Mesendoderm (in vitro differentiated cells): ENCODE data around the gene PAQR3. TPM values are rescaled to one million over a fixed set of nuclear protein-coding genes. Genes with fewer than 3 reads are reported as not detected.

Experiments
- DNase-seq: peaks from one replicate; pipeline ENCODE4 v3.0.0; 2013
- H2AK5ac ChIP-seq: 2 replicates; pipeline ENCODE4 v1.6.1; 2013; ENCODE audit warnings: low read length, inconsistent platforms
- H2BK120ac ChIP-seq: 2 replicates; pipeline ENCODE4 v1.6.1; 2013; ENCODE audit warnings: low read depth, mild to moderate bottlenecking, low read length, moderate library complexity, mixed read lengths
- H2BK15ac ChIP-seq: replicated peaks from 2 replicates; pipeline ENCODE4 v1.6.1; 2013; ENCODE audit warnings: low read depth, mild to moderate bottlenecking, moderate library complexity
- H2BK5ac ChIP-seq: 2 replicates; pipeline ENCODE4 v1.6.1; 2013; ENCODE audit warnings: low read length, inconsistent platforms
- H3K18ac ChIP-seq: 2 replicates; pipeline ENCODE4 v1.6.1; 2013; ENCODE audit warnings: mild to moderate bottlenecking, low read length, mixed read lengths
- H3K23ac ChIP-seq: one replicate; pipeline ENCODE4 v1.6.1; 2013; ENCODE audit warnings: low read length
- H3K27ac ChIP-seq: 2 replicates; pipeline ENCODE4 v1.5.1; 2013; ENCODE audit warnings: low read depth, mild to moderate bottlenecking, inconsistent platforms, low read length, moderate library complexity
- H3K27me3 ChIP-seq: 2 replicates; pipeline ENCODE4 v1.6.1; 2013; ENCODE audit warnings: low read length, control low read depth, mild to moderate bottlenecking, inconsistent platforms; ENCODE audit not compliant: insufficient read depth, poor library complexity
- H3K36me3 ChIP-seq: 2 replicates; pipeline ENCODE4 v1.6.1; 2013; ENCODE audit warnings: low read length, inconsistent platforms; ENCODE audit not compliant: control insufficient read depth, insufficient read depth
- H3K4ac ChIP-seq: one replicate; pipeline ENCODE4 v1.6.1; 2013; ENCODE audit warnings: low read depth, mild to moderate bottlenecking, low read length, moderate library complexity
- H3K4me1 ChIP-seq: 2 replicates; pipeline ENCODE4 v1.6.1; 2013; ENCODE audit warnings: low read depth, low read length, inconsistent platforms; ENCODE audit not compliant: control insufficient read depth
- H3K4me2 ChIP-seq: 2 replicates; pipeline ENCODE4 v1.6.1; 2013; ENCODE audit warnings: low read length
- H3K4me3 ChIP-seq: 2 replicates; pipeline ENCODE4 v1.5.1; 2013; ENCODE audit warnings: mild to moderate bottlenecking, low read length
- H3K56ac ChIP-seq: one replicate; pipeline ENCODE4 v1.6.1; 2013; ENCODE audit warnings: low read length
- H3K79me1 ChIP-seq: 2 replicates; pipeline ENCODE4 v1.6.1; 2013; ENCODE audit warnings: low read length, inconsistent platforms
- H3K79me2 ChIP-seq: 2 replicates; pipeline ENCODE4 v1.6.1; 2013; ENCODE audit warnings: mild to moderate bottlenecking, low read length; ENCODE audit not compliant: control insufficient read depth, insufficient read depth
- H3K9ac ChIP-seq: 2 replicates; pipeline ENCODE4 v1.6.1; 2013; ENCODE audit warnings: low read length, inconsistent platforms
- H4K5ac ChIP-seq: one replicate; pipeline ENCODE4 v1.6.1; 2013; ENCODE audit warnings: low read length
- H4K8ac ChIP-seq: one replicate; pipeline ENCODE4 v1.6.1; 2013; ENCODE audit warnings: low read depth, mild to moderate bottlenecking, control low read depth, low read length, moderate library complexity
- WGBS: extraction: QIAGEN DNeasy Blood & Tissue Kit; methylation state at CpG from one replicate; pipeline ENCODE4 v1.1.7; 2013; ENCODE audit warnings: low lambda C conversion rate, missing lambda C conversion rate; ENCODE audit not compliant: insufficient coverage; ENCODE audit errors: extremely low coverage; 5-methylcytosine and 5-hydroxymethylcytosine counted together
- small RNA-seq: library from polyadenylated mRNA; stranded (forward); fragments of <200 nt; extraction: miRNeasy Mini kit (QIAGEN cat#:217004); gene quantifications from one replicate; pipeline ENCODE3, GENCODE V24; 2013; ENCODE audit not compliant: insufficient read depth

PAQR3 gene

GRCh38 chr4:78864405-78865024, 74.7 kb downstream of the PAQR3 start:
- DNase-seq = peak; percentile 61
- Histone ChIP-seq H4K8ac (no peak overlapping the region), H2AK5ac (no peak overlapping the region), H2BK5ac (no peak overlapping the region), H3K79me2 (no peaks in the 10 kb centered on the region), H3K4me3 (no peak overlapping the region), H2BK15ac (no peak overlapping the region), H3K4ac (no peak overlapping the region), H4K5ac (no peak overlapping the region), H3K27ac (no peak overlapping the region), H3K4me1 (no peaks in the 10 kb centered on the region), H3K4me2 (no peak overlapping the region), H2BK120ac (no peak overlapping the region), H3K18ac (no peak overlapping the region), H3K27me3 (no peaks in the 10 kb centered on the region), H3K23ac (no peak overlapping the region), H3K56ac (no peak overlapping the region), H3K9ac (no peak overlapping the region), H3K79me1 (no peaks in the 10 kb centered on the region), H3K36me3 (no peaks in the 10 kb centered on the region)
- no CpG with 5 or more reads among the region's 3 CpGs for WGBS

- no peak overlapping the region for H4K8ac ChIP-seq
- H3K4me1 ChIP-seq = no peaks in the 10 kb centered on the region
- H3K79me1 ChIP-seq = no peaks in the 10 kb centered on the region
- H4K5ac ChIP-seq = no peak overlapping the region
- H3K23ac ChIP-seq = no peak overlapping the region
- DNase-seq = no peak
- no peaks in the 10 kb centered on the region for H3K27me3 ChIP-seq
- no peaks in the 10 kb centered on the region for H3K36me3 ChIP-seq
- no peak overlapping the region for H3K27ac ChIP-seq
- no peak overlapping the region for H2BK15ac ChIP-seq
- no peaks in the 10 kb centered on the region for H3K79me2 ChIP-seq
- no peak overlapping the region for H3K18ac ChIP-seq
- H3K4me3 ChIP-seq = no peak overlapping the region
- no peak overlapping the region for H3K56ac ChIP-seq
- no peak overlapping the region for H2BK120ac ChIP-seq
- H3K4ac ChIP-seq = no peak overlapping the region
- H2BK5ac ChIP-seq = no peak overlapping the region
- H2AK5ac ChIP-seq = no peak overlapping the region
- no CpG with 5 or more reads among the region's 2 CpGs for WGBS
- H3K4me2 ChIP-seq = no peak overlapping the region
- H3K9ac ChIP-seq = no peak overlapping the region
Measured at GRCh38 chr4:78863991-78864390, 75.2 kb downstream of the PAQR3 start.

GRCh38 chr4:78863254-78863869, 75.9 kb downstream of the PAQR3 start:
- H2AK5ac ChIP-seq = no peak overlapping the region
- no peaks in the 10 kb centered on the region for H3K4me1 ChIP-seq
- no peak overlapping the region for H3K56ac ChIP-seq
- no CpG with 5 or more reads among the region's 5 CpGs for WGBS
- H3K18ac ChIP-seq = no peak overlapping the region
- no peak overlapping the region for H3K27ac ChIP-seq
- H3K9ac ChIP-seq = no peak overlapping the region
- no peak overlapping the region for H4K8ac ChIP-seq
- H3K4me3 ChIP-seq = no peak overlapping the region
- no peak overlapping the region for H3K4me2 ChIP-seq
- H2BK5ac ChIP-seq = no peak overlapping the region
- no peaks in the 10 kb centered on the region for H3K79me2 ChIP-seq
- no peak overlapping the region for H3K23ac ChIP-seq
- H3K27me3 ChIP-seq = no peaks in the 10 kb centered on the region
- H4K5ac ChIP-seq = no peak overlapping the region
- no peak overlapping the region for H2BK120ac ChIP-seq
- DNase-seq = no peak
- no peak overlapping the region for H2BK15ac ChIP-seq
- no peaks in the 10 kb centered on the region for H3K36me3 ChIP-seq
- no peaks in the 10 kb centered on the region for H3K79me1 ChIP-seq
- H3K4ac ChIP-seq = no peak overlapping the region

- H3K4me1 ChIP-seq = no peaks in the 10 kb centered on the region
- no peak overlapping the region for H2BK15ac ChIP-seq
- H2BK120ac ChIP-seq = no peak overlapping the region
- WGBS = no CpG with 5 or more reads among the region's 2 CpGs
- H4K8ac ChIP-seq = no peak overlapping the region
- H2BK5ac ChIP-seq = no peak overlapping the region
- no peak overlapping the region for H3K18ac ChIP-seq
- no peaks in the 10 kb centered on the region for H3K79me2 ChIP-seq
- no peak overlapping the region for H3K56ac ChIP-seq
- no peak overlapping the region for H2AK5ac ChIP-seq
- no peak for DNase-seq
- no peaks in the 10 kb centered on the region for H3K27me3 ChIP-seq
- H3K9ac ChIP-seq = no peak overlapping the region
- H4K5ac ChIP-seq = no peak overlapping the region
- H3K4me2 ChIP-seq = no peak overlapping the region
- H3K27ac ChIP-seq = no peak overlapping the region
- H3K36me3 ChIP-seq = no peaks in the 10 kb centered on the region
- no peak overlapping the region for H3K4ac ChIP-seq
- no peaks in the 10 kb centered on the region for H3K79me1 ChIP-seq
- H3K23ac ChIP-seq = no peak overlapping the region
- H3K4me3 ChIP-seq = no peak overlapping the region
Measured at GRCh38 chr4:78862314-78862737, 76.9 kb downstream of the PAQR3 start.

Small RNAs within 50 kb of the gene (small RNA-seq; reads per million reads assigned to genes)
- not detected for gene RN7SL127P
